Transverse colon (tissue), 4 donors: ENCODE measurements around the gene FBXO21. TPM values are rescaled to one million over a fixed set of nuclear protein-coding genes. Genes with fewer than 3 reads are reported as not detected.
A peak's percentile ranks its signal among the peaks of the same experiment; 100 is the strongest.

Source experiments
- DNase-seq: peaks from one replicate; pipeline ENCODE4 v3.0.0-alpha.2; 2019
- H3K27ac ChIP-seq, 4 donors: fragments of 200-600 bp; sonication (generic); 2 replicates each; pipeline ENCODE4 v1.5.1; 2016 to 2018; ENCODE audit warnings: inconsistent platforms in 4 of 4
- H3K27me3 ChIP-seq: fragments of 200-600 bp; sonication (generic); 2 replicates; pipeline ENCODE4 v1.5.1; 2017; ENCODE audit warnings: inconsistent platforms
- H3K36me3 ChIP-seq, 4 donors: fragments of 200-600 bp; sonication (generic); 2 replicates each; pipeline ENCODE4 v1.5.1; 2017 to 2019; ENCODE audit warnings: inconsistent platforms in 4 of 4
- H3K4me1 ChIP-seq, 4 donors: fragments of 200-600 bp; sonication (generic); 2 replicates each; pipeline ENCODE4 v1.5.1; 2017 to 2020; ENCODE audit warnings: inconsistent platforms in 4 of 4
- H3K4me3 ChIP-seq, 4 donors: fragments of 200-600 bp; sonication (generic); 1 replicate in 1 of 4; 2 replicates in 3 of 4; pipeline versions ENCODE4 v1.5.1 to v1.6.1; 2017 to 2019; ENCODE audit warnings: inconsistent platforms in 4 of 4
- H3K9me3 ChIP-seq, 2 donors: fragments of 200-600 bp; sonication (generic); 2 replicates each; pipeline ENCODE4 v1.5.1; 2017 to 2019; ENCODE audit warnings: inconsistent platforms in 2 of 2
- EP300 ChIP-seq: sonication (generic); formaldehyde crosslinking; IDR thresholded peaks from one replicate; pipeline ENCODE4 v1.6.1; 2017; ENCODE audit warnings: antibody characterized with exemption, low read depth
- POLR2A ChIP-seq: fragments of 450-650 bp; IDR thresholded peaks from one replicate; pipeline ENCODE4 v1.6.1; 2016; ENCODE audit warnings: antibody characterized with exemption, mild to moderate bottlenecking, moderate library complexity
- POLR2AphosphoS5 ChIP-seq, 3 donors: sonication (generic); formaldehyde crosslinking; IDR thresholded peaks; one replicate each; pipeline ENCODE4 v1.6.1; 2016; ENCODE audit warnings: antibody characterized with exemption in 3 of 3
- WGBS, 2 donors: methylation state at CpG; one replicate each; pipeline ENCODE4 v1.1.5; 2018; ENCODE audit warnings: low coverage in 1 of 2; 5-methylcytosine and 5-hydroxymethylcytosine counted together
- in situ Hi-C, 4 donors: fragments of 200-750 bp; cut with MboI; loops; one replicate each; pipeline versions ENCODE4 v1.15.0 to v1.15.1; 2017; ENCODE audit warnings: low sequenced_read_pairs in 3 of 4, low pct_ligation_motif_present in 1 of 4, low pct_unique_long_range_greater_than_20kb in 1 of 4
- intact Hi-C: fragments of 100-400 bp; cut with DNase I; formaldehyde crosslinking; loops from one replicate; pipeline ENCODE4 v1.15.1; 2023; ENCODE audit warnings: low total_unique reads
- total RNA-seq, 4 donors: library from RNA; depleted of rRNA; stranded (reverse); fragments of >200 nt; gene quantifications; one replicate each; pipeline ENCODE4 v1.1.0, GENCODE V29; 2016
- TF ChIP-seq, protein P1 (sequence below), 5 experiments: fragments of 200-600 bp in 3 of 5; fragments of 450-650 bp in 2 of 5; sonication (generic) in 3 of 5; IDR thresholded peaks; 1 replicate in 2 of 5; 2 replicates in 3 of 5; pipeline ENCODE4 v1.5.1; 2016 to 2017; ENCODE audit warnings: antibody characterized with exemption in 5 of 5, inconsistent platforms in 3 of 5, mild to moderate bottlenecking in 2 of 5, moderate library complexity in 1 of 5

The FBXO21 gene
- total RNA-seq, 4 donors from 2014 or later, result 31.6 to 56.9 (median 36.8) TPM

DNA sequence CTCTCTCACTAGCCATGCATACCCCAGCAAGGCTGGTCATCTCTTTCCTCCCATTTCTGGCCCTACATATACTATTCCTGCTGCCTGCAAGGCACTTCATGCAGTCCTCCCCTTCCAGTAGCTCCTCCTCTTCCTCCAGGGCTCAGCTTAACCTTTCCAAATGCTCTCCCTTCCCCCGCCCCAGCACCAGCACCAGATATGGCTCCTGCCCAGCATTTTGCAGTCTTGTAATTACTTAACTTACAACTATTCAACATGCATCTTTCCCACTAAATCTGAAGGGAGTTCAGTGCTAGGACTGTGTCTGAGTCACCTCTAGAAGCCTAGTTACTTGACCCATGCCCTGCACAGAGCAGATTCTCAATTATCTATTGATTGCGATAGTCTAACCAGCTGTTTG, 1.8 kb upstream of the FBXO21 start:
- Histone ChIP-seq H3K27ac (no peak overlapping the region), H3K27me3 (no peaks in the 10 kb centered on the region), H3K36me3 (no peaks in the 10 kb centered on the region), H3K4me3 (no peak overlapping the region), H3K9me3 (no peaks in the 10 kb centered on the region), H3K4me1 (peaks cover 0 to 17% (median 10%) of the 10 kb centered on the region in 4 donors)
- no peak for DNase-seq
- in situ Hi-C loops, result no loop called here
- 85 to 90% methylated on average over 1 to 2 of the region's 2 CpGs for WGBS, 2 donors
- intact Hi-C loops, result no loop called here
- TF ChIP-seq POLR2A (no peak), POLR2AphosphoS5 (IDR thresholded peaks at IDR 0.05) (no peak), EP300 (no peak)
- TF ChIP-seq, protein P1, sequence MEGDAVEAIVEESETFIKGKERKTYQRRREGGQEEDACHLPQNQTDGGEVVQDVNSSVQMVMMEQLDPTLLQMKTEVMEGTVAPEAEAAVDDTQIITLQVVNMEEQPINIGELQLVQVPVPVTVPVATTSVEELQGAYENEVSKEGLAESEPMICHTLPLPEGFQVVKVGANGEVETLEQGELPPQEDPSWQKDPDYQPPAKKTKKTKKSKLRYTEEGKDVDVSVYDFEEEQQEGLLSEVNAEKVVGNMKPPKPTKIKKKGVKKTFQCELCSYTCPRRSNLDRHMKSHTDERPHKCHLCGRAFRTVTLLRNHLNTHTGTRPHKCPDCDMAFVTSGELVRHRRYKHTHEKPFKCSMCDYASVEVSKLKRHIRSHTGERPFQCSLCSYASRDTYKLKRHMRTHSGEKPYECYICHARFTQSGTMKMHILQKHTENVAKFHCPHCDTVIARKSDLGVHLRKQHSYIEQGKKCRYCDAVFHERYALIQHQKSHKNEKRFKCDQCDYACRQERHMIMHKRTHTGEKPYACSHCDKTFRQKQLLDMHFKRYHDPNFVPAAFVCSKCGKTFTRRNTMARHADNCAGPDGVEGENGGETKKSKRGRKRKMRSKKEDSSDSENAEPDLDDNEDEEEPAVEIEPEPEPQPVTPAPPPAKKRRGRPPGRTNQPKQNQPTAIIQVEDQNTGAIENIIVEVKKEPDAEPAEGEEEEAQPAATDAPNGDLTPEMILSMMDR (IDR thresholded peaks at IDR 0.05), result no peak

DNA sequence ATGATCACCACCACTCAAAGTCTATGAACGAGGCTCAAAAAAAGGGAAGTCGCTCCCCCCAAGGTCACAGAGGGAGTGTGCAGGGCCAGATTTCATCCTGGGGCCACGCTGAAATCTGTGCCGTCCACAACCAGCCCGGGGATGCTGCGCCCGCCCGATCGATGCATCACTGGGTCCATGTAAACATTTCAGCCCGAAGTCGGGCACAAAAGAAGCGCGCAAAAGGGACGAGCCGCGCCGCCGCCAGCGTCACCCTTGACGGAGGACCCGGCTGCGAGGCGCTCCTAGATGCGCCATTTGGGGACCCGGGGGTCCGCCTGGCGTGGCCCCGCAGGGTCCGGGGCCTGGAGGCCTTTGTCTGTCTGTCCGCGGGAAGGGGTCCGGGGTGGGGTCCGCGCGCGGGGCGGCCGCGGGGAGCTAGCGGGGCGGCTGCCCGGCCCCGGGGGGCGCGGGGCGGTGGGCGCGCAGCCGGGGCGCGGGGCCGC, 503 bp downstream of the FBXO21 start:
- no peaks in the 10 kb centered on the region for H3K27me3 ChIP-seq
- in situ Hi-C loops (no loop called here), intact Hi-C loops (no loop called here)
- TF ChIP-seq POLR2AphosphoS5 (IDR thresholded peaks at IDR 0.05) (no peak), EP300 (no peak), POLR2A (no peak)
- TF ChIP-seq, protein P1 (IDR thresholded peaks at IDR 0.05), result no peak
- 0% methylated on average over 10 of the region's 52 CpGs; no CpG with 5 or more reads in 1 of the 2 donors for WGBS, 2 donors
- H3K27ac ChIP-seq, result peak overlapping the region; percentile 81 to 87 (median 82)
- peak overlapping the region; percentile 68 to 93 (median 82) for H3K4me3 ChIP-seq
- DNase-seq, result peak; percentile 26
- H3K9me3 ChIP-seq, result no peaks in the 10 kb centered on the region
- peaks cover 0 to 17% (median 3%) of the 10 kb centered on the region in 4 donors for H3K36me3 ChIP-seq
- H3K4me1 ChIP-seq, result peaks cover 0 to 17% (median 10%) of the 10 kb centered on the region in 4 donors

- in situ Hi-C loops, result no loop called here
- H3K4me3 ChIP-seq, result peak overlapping the region; percentile 68 to 93 (median 82)
Measured at GRCh38 chr12:117188961-117189724, 1.1 kb downstream of the FBXO21 start.

GRCh38 chr12:117188121-117188665, 2.1 kb downstream of the FBXO21 start:
- H3K4me3 ChIP-seq, result no peak overlapping the region
- intact Hi-C loops (no loop called here), in situ Hi-C loops (no loop called here)
- 75 to 91% methylated on average over 7 to 12 of the region's 12 CpGs for WGBS, 2 donors
- H3K4me1 ChIP-seq, result peaks cover 0 to 17% (median 10%) of the 10 kb centered on the region in 4 donors
- no peaks in the 10 kb centered on the region for H3K27me3 ChIP-seq
- DNase-seq, result no peak
- no peaks in the 10 kb centered on the region for H3K9me3 ChIP-seq
- TF ChIP-seq POLR2AphosphoS5 (IDR thresholded peaks at IDR 0.05), result no peak
- TF ChIP-seq, protein P1 (IDR thresholded peaks at IDR 0.05), result no peak
- TF ChIP-seq EP300, result no peak
- no peak for TF ChIP-seq POLR2A
- peak overlapping the region in 1 of 4 donors; percentile 83 for H3K27ac ChIP-seq
- peaks cover 0 to 29% (median 6%) of the 10 kb centered on the region in 4 donors for H3K36me3 ChIP-seq

More at GRCh38 chr12:117188961-117189724, 1.1 kb downstream of the FBXO21 start:
- H3K36me3 ChIP-seq, result peaks cover 0 to 23% (median 6%) of the 10 kb centered on the region in 4 donors
- peak overlapping the region; percentile 81 to 87 (median 82) for H3K27ac ChIP-seq
- intact Hi-C loops, result no loop called here
- no peaks in the 10 kb centered on the region for H3K9me3 ChIP-seq
- H3K27me3 ChIP-seq, result no peaks in the 10 kb centered on the region
- no peak for TF ChIP-seq EP300
- TF ChIP-seq POLR2AphosphoS5 (IDR thresholded peaks at IDR 0.05), result no peak
- TF ChIP-seq POLR2A, result no peak
- TF ChIP-seq, protein P1 (IDR thresholded peaks at IDR 0.05), result no peak
- H3K4me1 ChIP-seq, result peaks cover 0 to 17% (median 10%) of the 10 kb centered on the region in 4 donors
- 56 to 64% methylated on average over 3 to 25 of the region's 25 CpGs for WGBS, 2 donors
- no peak for DNase-seq
